IMR-90 (cell line): ENCODE data around the gene SERPING1. TPM values are rescaled to one million over a fixed set of nuclear protein-coding genes. Genes with fewer than 3 reads are reported as not detected.

Source experiments
- ATAC-seq: fragments of 200-7000 bp; cut with Tn5 transposase; 2 replicates; pipeline ENCODE4 v1.9.1; 2020; ENCODE audit warnings: low read depth, mild to moderate bottlenecking, moderate library complexity
- BruUV-seq: library from RNA; stranded (reverse); fragments of 400-500 nt; replicated peaks from 2 replicates; lab custom pipeline; 2021; lab: Mats Ljungman, UMichigan
- CTCF ChIA-PET: fragments of 300-600 bp; formaldehyde crosslinking; extraction: SDS; loops from one replicate; lab custom pipeline; 2021; ENCODE audit warnings: antibody characterized with exemption; lab: Yijun Ruan, JAX
- POLR2A ChIA-PET: fragments of 300-600 bp; sonication (Branson Sonifier 250); formaldehyde crosslinking; loops from one replicate; lab custom pipeline; 2022; ENCODE audit warnings: antibody characterized with exemption; ENCODE audit not compliant: unreplicated experiment; lab: Charles Lee
- DNase-seq: peaks from one replicate; pipeline ENCODE4 v3.0.0; 2013
- H2AFZ ChIP-seq: replicated peaks from 2 replicates; pipeline ENCODE3; 2013; ENCODE audit warnings: low read length, mild to moderate bottlenecking; ENCODE audit not compliant: poor library complexity
- H2AK5ac ChIP-seq: 2 replicates; pipeline ENCODE4 v1.6.1; 2013; ENCODE audit warnings: low read depth, low read length, inconsistent platforms
- H2AK9ac ChIP-seq: replicated peaks from 2 replicates; pipeline ENCODE3; 2013; ENCODE audit warnings: mild to moderate bottlenecking, low read depth, low read length, moderate library complexity; ENCODE audit not compliant: poor library complexity
- H2BK120ac ChIP-seq: 2 replicates; pipeline ENCODE4 v1.6.1; 2013; ENCODE audit warnings: low read depth, low read length, inconsistent platforms
- H2BK15ac ChIP-seq: 3 replicates; pipeline ENCODE4 v1.6.1; 2013; ENCODE audit warnings: low read depth, low read length, inconsistent platforms
- H2BK20ac ChIP-seq: 2 replicates; pipeline ENCODE4 v1.6.1; 2013; ENCODE audit warnings: low read depth, mild to moderate bottlenecking, inconsistent platforms, low read length, moderate library complexity
- H2BK5ac ChIP-seq: 2 replicates; pipeline ENCODE4 v1.6.1; 2013; ENCODE audit warnings: mild to moderate bottlenecking, low read depth, low read length, inconsistent platforms; ENCODE audit not compliant: poor library complexity, severe bottlenecking
- H3K14ac ChIP-seq: replicated peaks from 2 replicates; pipeline ENCODE4 v1.6.1; 2013; ENCODE audit warnings: low read depth, low read length, inconsistent platforms
- H3K18ac ChIP-seq: 2 replicates; pipeline ENCODE4 v1.6.1; 2013; ENCODE audit warnings: low read depth, low read length, control low read depth
- H3K23ac ChIP-seq: 2 replicates; pipeline ENCODE4 v1.6.1; 2013; ENCODE audit warnings: low read depth, low read length, inconsistent platforms
- H3K27ac ChIP-seq: 2 replicates; pipeline ENCODE4 v1.5.1; 2013; ENCODE audit warnings: mild to moderate bottlenecking, control low read depth, low read length; ENCODE audit not compliant: insufficient read depth
- H3K27me3 ChIP-seq: 2 replicates; pipeline ENCODE4 v1.6.1; 2013; ENCODE audit warnings: low read length; ENCODE audit not compliant: control insufficient read depth, insufficient read depth
- H3K36me3 ChIP-seq: 2 replicates; pipeline ENCODE4 v1.6.1; 2013; ENCODE audit warnings: low read length, mixed read lengths; ENCODE audit not compliant: control insufficient read depth, insufficient read depth
- H3K4ac ChIP-seq: 2 replicates; pipeline ENCODE4 v1.6.1; 2013; ENCODE audit warnings: low read depth, low read length, inconsistent platforms
- H3K4me1 ChIP-seq: 2 replicates; pipeline ENCODE4 v1.6.1; 2013; ENCODE audit warnings: low read length, mixed read lengths; ENCODE audit not compliant: control insufficient read depth, insufficient read depth
- H3K4me2 ChIP-seq: 2 replicates; pipeline ENCODE4 v1.6.1; 2013; ENCODE audit warnings: low read depth, mild to moderate bottlenecking, control low read depth, low read length, moderate library complexity
- H3K4me3 ChIP-seq: 2 replicates; pipeline ENCODE4 v1.5.1; 2013; ENCODE audit warnings: low read depth, mild to moderate bottlenecking, control low read depth, low read length, moderate library complexity; ENCODE audit not compliant: insufficient read depth
- H3K56ac ChIP-seq: 2 replicates; pipeline ENCODE4 v1.6.1; 2013; ENCODE audit warnings: low read length, inconsistent platforms; ENCODE audit not compliant: insufficient read depth; ENCODE audit errors: extremely low read depth
- H3K79me1 ChIP-seq, 2 experiments: 2 replicates each; pipeline ENCODE4 v1.6.1; 2013; ENCODE audit warnings: low read length in 2 of 2, inconsistent platforms in 1 of 2, low read depth in 1 of 2
- H3K9ac ChIP-seq: 2 replicates; pipeline ENCODE4 v1.6.1; 2013; ENCODE audit warnings: low read depth, low read length, control low read depth
- H3K9me1 ChIP-seq: 2 replicates; pipeline ENCODE4 v1.6.1; 2013; ENCODE audit warnings: low read length, inconsistent platforms; ENCODE audit not compliant: insufficient read depth
- H3K9me3 ChIP-seq: 2 replicates; pipeline ENCODE4 v1.6.1; 2013; ENCODE audit warnings: low read length; ENCODE audit not compliant: control insufficient read depth, insufficient read depth
- H4K20me1 ChIP-seq: 2 replicates; pipeline ENCODE4 v1.6.1; 2013; ENCODE audit warnings: low read length, inconsistent platforms; ENCODE audit not compliant: insufficient read depth
- H4K5ac ChIP-seq: 2 replicates; pipeline ENCODE4 v1.6.1; 2013; ENCODE audit warnings: mild to moderate bottlenecking, low read depth, low read length, control low read depth
- H4K8ac ChIP-seq, 2 experiments: 2 replicates each; pipeline ENCODE4 v1.6.1; 2013; ENCODE audit warnings: low read depth in 2 of 2, low read length in 2 of 2, control low read depth in 1 of 2, inconsistent platforms in 1 of 2
- H4K91ac ChIP-seq: 2 replicates; pipeline ENCODE4 v1.6.1; 2013; ENCODE audit warnings: low read depth, low read length, inconsistent platforms; ENCODE audit not compliant: insufficient read depth
- CEBPB ChIP-seq: IDR thresholded peaks from 2 replicates; pipeline ENCODE4 v1.6.1; 2012; ENCODE audit warnings: low read depth, low read length, improper control_type of control experiment
- CHD1 ChIP-seq: IDR thresholded peaks from 2 replicates; pipeline ENCODE4 v1.6.1; 2012; ENCODE audit warnings: low read depth, low read length, improper control_type of control experiment
- MAFK ChIP-seq: IDR thresholded peaks from 2 replicates; pipeline ENCODE4 v1.6.1; 2012; ENCODE audit warnings: low read depth, low read length, improper control_type of control experiment
- MAZ ChIP-seq: IDR thresholded peaks from 2 replicates; pipeline ENCODE4 v1.6.1; 2012; ENCODE audit warnings: low read depth, mild to moderate bottlenecking, low read length, improper control_type of control experiment, moderate library complexity, borderline replicate concordance
- MXI1 ChIP-seq: IDR thresholded peaks from 2 replicates; pipeline ENCODE4 v1.6.1; 2012; ENCODE audit warnings: low read depth, mild to moderate bottlenecking, low read length, moderate library complexity, borderline replicate concordance
- NFE2L2 ChIP-seq: fragments of 150-350 bp; IDR thresholded peaks from 2 replicates; pipeline ENCODE4 v1.6.1; 2016; ENCODE audit warnings: low read depth, mild to moderate bottlenecking, low read length
- RAD21 ChIP-seq: IDR thresholded peaks from 2 replicates; pipeline ENCODE4 v1.6.1; 2012; ENCODE audit warnings: low read length, improper control_type of control experiment
- RCOR1 ChIP-seq: IDR thresholded peaks from 2 replicates; pipeline ENCODE4 v1.6.1; 2012; ENCODE audit warnings: mild to moderate bottlenecking, low read length, improper control_type of control experiment; ENCODE audit not compliant: insufficient replicate concordance
- RFX5 ChIP-seq: IDR thresholded peaks from 2 replicates; pipeline ENCODE4 v1.8.0; 2012; ENCODE audit warnings: low read depth, mild to moderate bottlenecking, low read length, moderate library complexity
- WGBS, 2 experiments: methylation state at CpG; one replicate each; pipeline versions ENCODE4 v1.1.5 to v1.1.7; 2013; ENCODE audit warnings: missing lambda C conversion rate in 2 of 2; ENCODE audit not compliant: insufficient read length in 1 of 2; ENCODE audit errors: extremely low coverage in 2 of 2; 5-methylcytosine and 5-hydroxymethylcytosine counted together
- dilution Hi-C: fragments of 300-500 bp; cut with HindIII; formaldehyde crosslinking; loops from one replicate; pipeline ENCODE4 v1.14.3; 2018; ENCODE audit warnings: low sequenced_read_pairs; ENCODE audit not compliant: unreplicated experiment
- in situ Hi-C: fragments of 300-500 bp; cut with MboI; formaldehyde crosslinking; loops from 3 replicates; pipeline ENCODE4 v1.14.3; 2019; ENCODE audit warnings: low sequenced_read_pairs, inconsistent platforms, mixed read lengths
- intact Hi-C: fragments of 100-400 bp; cut with micrococcal nuclease; formaldehyde crosslinking; loops from 2 replicates; pipeline ENCODE4 v1.10.0; 2022
- polyA plus RNA-seq, 3 experiments: library from polyadenylated mRNA; depleted of rRNA; stranded (reverse); fragments of >200 nt; gene quantifications; 2 replicates each; pipeline ENCODE4 v1.2.3, GENCODE V29; 2012; ENCODE audit warnings: low replicate concordance in 1 of 3
- total RNA-seq: library from RNA; depleted of rRNA; stranded (reverse); fragments of >200 nt; gene quantifications from 2 replicates; pipeline ENCODE4 v1.2.3, GENCODE V29; 2012
- TF ChIP-seq, protein P1 (sequence below): fragments of 150-350 bp; IDR thresholded peaks from 2 replicates; pipeline ENCODE4 v1.6.1; 2017; ENCODE audit warnings: mild to moderate bottlenecking, antibody characterized with exemption, low read length, low read depth

SERPING1 gene
- total and polyA plus RNA-seq, 2 of the 4 experiments (the other 2 are of a cell fraction) = 2.0 to 30.7 TPM

DNA sequence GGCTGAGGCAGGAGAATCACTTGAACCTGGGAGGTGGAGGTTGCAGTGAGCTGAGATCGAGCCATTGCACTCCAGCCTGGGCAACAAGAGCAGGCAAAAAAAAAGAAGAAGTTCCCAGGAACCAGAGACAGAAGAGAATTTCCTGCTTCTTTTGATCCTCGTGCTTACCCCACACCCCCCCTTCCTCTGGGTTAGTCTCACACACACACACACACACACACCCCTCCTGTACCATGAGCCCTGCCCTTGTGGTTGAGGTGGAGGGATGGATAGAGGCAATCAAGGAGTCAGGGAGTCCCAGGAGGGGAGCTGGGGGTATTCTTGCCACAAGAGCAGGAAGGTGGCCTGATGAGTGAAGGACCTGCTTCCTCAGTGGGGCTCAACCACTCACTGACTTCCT lies 25.9 kb upstream of the SERPING1 start:
- ATAC-seq = no peak
- DNase-seq = no peak
- H2AK9ac ChIP-seq = no peak overlapping the region

More for the DNA sequence above, 25.9 kb upstream of the SERPING1 start:
- no peak overlapping the region for H3K27ac ChIP-seq
- H3K14ac ChIP-seq = no peak overlapping the region
- no peak overlapping the region for H3K18ac ChIP-seq
- no peak overlapping the region for H4K5ac ChIP-seq
- H2BK5ac ChIP-seq = no peak overlapping the region
- H3K79me1 ChIP-seq = peaks cover 4 to 13% of the 10 kb centered on the region in 2 experiments; a peak in 3 of 4 replicates
- H4K8ac ChIP-seq = no peak overlapping the region
- in situ Hi-C loops = no loop called here
- dilution Hi-C loops = no loop called here
- no CpG with 5 or more reads among the region's 2 CpGs for WGBS, 2 experiments
- H3K23ac ChIP-seq = no peak overlapping the region
- intact Hi-C loops = no loop called here
- no peak overlapping the region for H2BK15ac ChIP-seq
- no peaks in the 10 kb centered on the region for H3K9me3 ChIP-seq
- H3K4ac ChIP-seq = no peak overlapping the region
- 0 out of 2 replicates have a peak overlapping the region, but pooled peaks have one; percentile 31 for H2AK5ac ChIP-seq
- H3K4me3 ChIP-seq = no peak overlapping the region
- ChIA-PET CTCF (no interaction called here), POLR2A (no interaction called here)
- no peak overlapping the region for H3K4me2 ChIP-seq
- no TSS peak for BruUV-seq
- no peaks in the 10 kb centered on the region for H3K36me3 ChIP-seq
- no peak overlapping the region for H3K9ac ChIP-seq
- H3K9me1 ChIP-seq = peaks cover 4% of the 10 kb centered on the region; the same call in 1 of the 2 replicates
- H3K27me3 ChIP-seq = peaks cover 6% of the 10 kb centered on the region; the same call in 1 of the 2 replicates
- H2BK20ac ChIP-seq = no peak overlapping the region
- H3K56ac ChIP-seq = no peak overlapping the region
- TF ChIP-seq RAD21 (no peak), RFX5 (no peak), MAZ (no peak), CEBPB (no peak), MAFK (no peak), RCOR1 (no peak), MXI1 (no peak), CHD1 (no peak), NFE2L2 (no peak)
- TF ChIP-seq, protein P1, sequence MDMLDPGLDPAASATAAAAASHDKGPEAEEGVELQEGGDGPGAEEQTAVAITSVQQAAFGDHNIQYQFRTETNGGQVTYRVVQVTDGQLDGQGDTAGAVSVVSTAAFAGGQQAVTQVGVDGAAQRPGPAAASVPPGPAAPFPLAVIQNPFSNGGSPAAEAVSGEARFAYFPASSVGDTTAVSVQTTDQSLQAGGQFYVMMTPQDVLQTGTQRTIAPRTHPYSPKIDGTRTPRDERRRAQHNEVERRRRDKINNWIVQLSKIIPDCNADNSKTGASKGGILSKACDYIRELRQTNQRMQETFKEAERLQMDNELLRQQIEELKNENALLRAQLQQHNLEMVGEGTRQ = no peak
- H2AFZ ChIP-seq = no peak overlapping the region
- no peaks in the 10 kb centered on the region for H4K20me1 ChIP-seq
- peaks cover 9% of the 10 kb centered on the region for H3K4me1 ChIP-seq
- no peak overlapping the region for H4K91ac ChIP-seq
- no peak overlapping the region for H2BK120ac ChIP-seq
